8988T (cell line): ENCODE measurements around the gene CATSPERB.
"Not testable (repeated sequence)": the region's sequence is repeated elsewhere in the genome, so short reads cannot be mapped to it uniquely, and the experiment has no call there.

Experiments used
- DNase-seq: peaks from one replicate; pipeline ENCODE4 v3.0.0; 2011

CATSPERB gene

DNA sequence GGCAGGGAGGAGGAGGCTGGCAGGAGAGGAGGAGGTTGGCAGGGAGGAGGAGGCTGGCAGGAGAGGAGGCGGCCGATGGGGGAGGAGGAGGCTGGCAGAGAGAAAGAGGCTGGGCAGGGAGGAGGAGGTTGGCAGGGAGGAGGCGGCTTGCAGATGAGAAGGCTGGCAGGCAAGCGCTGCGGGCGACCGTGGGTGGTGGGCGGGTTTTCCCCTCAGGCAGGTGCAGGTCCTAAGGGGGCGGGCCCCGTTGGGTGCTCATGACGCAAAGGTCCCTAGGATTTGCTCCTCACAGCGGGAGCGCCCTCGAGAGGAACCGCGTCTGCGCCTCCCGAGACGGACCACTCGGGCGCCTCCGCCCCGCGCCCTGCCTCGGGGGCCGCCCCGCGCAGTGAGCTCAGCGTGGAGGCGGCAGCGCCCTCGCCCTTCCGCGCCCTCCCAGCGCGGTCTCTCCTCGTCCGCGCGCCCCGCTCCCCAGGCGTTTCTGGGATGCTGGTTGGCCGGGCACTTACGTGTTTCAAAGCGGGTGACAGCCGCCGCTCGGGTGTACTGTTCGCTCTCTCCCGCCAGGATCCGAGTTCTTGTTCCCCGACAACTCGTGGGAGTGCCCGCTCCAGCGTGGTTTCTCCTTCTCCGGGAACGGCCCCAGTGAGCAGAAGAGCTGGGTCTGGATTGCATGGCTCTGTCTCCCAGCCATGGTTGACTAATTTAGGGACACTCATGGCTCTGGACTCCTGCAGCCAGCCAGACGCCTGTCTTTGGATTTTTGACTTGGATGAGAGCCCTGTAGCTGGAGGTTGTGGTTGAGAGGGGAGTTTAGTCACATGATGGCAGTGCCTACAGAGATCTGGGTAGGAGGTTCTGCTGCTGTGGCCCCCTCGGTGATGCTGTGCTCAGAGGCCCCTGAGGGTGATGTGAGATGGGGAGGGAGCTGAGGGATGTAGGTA lies 157.7 kb downstream of the CATSPERB start:
- peak; percentile 45 for DNase-seq

DNA sequence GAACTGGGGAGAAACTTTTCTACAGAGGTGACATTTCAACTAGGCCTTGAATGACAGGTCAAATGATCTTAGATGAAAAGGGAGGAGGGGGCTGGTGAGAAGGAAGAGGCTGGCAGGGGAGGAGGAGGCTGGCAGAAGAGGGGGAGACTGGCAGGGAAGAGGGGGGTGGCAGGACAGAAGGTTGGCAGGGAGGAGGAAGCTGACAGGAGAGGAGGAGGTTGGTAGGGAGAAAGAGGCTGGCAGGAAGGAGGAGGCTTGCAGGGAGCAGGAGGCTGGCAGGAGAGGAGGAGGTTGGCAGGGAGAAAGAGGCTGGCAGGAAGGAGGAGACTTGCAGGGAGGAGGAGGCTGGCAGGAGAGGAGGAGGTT lies 158.4 kb downstream of the CATSPERB start:
- DNase-seq = no peak

DNA sequence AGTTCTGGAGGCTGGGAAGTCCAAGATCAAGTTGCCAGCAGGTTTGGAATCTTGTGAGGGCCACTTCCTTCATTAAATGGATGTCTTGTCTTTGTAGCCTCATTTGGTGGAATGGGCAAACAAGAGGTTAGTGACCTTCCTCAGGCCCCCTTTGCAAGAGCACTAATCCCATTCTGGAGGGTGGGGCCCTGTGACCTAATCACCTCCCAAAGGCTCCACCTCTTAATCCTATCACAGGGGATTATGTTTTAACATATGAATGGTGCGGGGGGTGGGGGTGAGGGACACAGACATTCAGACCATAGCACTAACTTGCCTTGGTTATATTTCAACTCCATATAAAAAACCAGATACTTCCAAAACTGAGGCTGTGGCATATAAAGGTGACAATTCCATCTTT lies 161.9 kb downstream of the CATSPERB start:
- DNase-seq = no peak

DNA sequence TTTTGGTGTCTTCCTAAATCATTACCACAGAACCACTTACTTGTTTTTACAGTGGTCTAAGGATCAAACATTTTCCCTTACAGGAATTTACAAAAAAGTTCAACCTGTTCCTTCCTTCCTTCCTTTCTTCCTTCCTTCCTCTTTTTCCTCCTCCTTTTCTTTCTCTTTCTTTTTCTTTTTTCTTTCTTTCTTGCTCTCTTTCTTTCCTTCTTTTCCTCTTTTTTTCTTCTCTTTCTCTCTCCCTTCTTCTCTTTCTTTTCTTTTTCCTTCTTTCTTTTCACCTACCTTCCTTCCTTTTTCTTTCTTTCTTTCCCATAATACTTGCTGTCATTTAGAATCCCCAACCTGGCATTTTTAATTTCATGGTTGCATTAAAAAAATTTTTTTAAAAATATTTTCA lies 162.6 kb downstream of the CATSPERB start:
- no peak for DNase-seq

DNA sequence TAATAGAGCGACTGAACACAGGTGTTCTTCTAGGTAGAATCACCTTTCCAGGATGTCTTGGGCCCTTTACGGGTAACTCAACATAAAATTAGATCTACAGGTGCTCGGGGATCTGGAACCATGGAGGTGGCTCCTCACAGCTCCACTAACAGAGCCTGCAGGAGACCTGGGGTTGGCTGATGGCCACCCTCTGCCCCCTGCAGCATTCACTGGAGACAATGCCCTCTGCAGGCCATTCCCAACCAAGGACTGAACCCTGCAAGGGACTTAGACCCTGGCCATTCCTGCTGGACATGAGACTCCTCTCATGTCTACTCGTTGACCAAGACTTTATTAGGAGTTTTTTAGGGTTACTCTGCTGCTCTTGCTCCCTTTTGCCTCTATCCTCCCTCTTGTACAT lies 163.3 kb downstream of the CATSPERB start:
- DNase-seq = no peak

DNA sequence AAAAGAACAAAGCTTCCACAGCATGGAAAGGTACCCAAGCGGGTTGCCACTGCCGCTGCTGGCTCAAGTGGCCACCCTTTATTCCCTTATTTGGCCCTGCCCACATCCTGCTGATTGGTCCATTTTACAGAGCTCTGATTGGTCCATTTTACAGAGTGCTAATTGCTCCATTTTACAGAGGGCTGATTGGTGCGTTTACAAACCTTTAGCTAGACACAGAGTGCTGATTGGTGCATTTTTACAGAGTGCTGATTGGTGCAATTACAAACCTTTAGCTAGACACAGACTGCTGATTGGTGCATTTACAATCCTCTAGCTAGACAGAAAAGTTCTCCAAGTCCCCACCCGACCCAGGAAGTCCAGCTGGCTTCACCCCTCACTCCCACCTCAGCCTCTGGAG lies 164.1 kb downstream of the CATSPERB start:
- not testable (repeated sequence) for DNase-seq

DNA sequence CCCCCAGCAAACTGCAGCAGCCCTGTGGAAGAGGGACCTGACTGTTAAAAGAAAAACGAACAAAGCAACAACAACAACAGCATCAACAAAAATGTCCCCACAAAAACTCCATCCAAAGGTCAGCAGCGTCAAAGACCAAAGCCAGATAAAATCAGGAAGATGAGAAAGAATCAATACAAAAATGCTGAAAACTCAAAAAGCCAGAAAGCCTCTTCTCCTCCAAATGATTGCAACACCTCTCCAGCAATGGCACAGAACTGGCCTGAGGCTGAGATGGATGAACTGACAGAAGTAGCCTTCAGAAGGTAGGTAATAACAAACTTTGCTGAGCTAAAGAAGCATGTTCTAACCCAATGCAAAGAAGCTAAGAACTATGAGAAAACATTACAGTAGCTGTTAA lies 176.4 kb downstream of the CATSPERB start:
- no peak for DNase-seq

DNA sequence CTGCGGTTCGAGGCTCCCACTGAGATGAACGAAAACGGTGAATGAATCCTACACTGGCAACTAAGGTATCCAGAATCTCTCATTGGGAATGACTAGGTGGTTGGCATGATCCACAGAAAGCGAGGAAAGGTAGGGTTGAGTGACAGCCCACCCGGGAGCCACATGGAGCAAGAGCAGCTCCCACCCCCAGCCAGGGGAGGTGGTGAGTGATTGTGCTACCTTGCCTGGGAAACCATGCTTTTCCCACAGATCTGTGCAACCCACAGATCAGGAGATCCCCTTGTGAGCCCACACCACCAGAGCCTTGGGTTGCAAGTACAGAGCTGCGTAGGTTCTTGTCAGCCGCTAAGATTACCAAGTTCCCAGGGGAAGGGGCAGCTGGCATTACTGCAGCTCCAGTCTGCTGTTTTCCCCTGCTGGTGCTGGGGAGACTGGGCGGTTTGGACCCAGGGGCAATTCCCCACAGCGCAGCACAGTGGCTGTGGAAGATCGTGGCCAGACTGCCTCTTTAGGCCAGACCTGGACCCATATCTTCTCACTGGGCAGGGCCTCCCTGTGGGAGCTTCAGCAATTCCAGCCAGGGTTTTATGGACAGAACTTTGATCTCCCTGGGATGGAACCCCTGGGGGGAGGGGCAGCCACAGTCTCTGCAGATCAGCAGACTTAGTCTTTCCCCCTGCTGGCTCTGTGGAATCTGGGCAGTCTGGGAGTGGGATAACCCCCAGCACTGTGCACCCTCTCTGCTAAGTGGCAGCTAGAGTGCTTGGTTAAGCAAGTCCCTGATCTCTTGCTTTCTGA lies 177.2 kb downstream of the CATSPERB start:
- no peak for DNase-seq

DNA sequence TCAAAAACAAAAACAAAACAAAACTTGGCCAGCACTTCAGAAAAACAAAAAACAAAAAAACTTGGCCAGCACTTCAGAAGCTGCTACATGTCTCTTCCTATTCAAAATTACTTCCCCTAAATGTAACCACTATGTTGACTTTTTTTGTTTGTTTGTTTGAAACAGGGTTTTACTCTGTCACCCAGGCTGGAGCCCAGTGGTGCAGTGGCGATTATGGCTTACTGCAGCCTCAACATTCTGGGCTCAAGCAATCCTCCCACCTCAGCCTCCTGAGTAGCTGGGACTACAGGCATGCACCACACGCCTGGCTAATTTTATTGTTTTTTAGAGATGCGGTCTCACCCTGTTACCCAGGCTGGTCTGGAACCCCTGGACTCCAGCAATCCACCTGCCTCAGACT lies 183.8 kb downstream of the CATSPERB start:
- DNase-seq = no peak

DNA sequence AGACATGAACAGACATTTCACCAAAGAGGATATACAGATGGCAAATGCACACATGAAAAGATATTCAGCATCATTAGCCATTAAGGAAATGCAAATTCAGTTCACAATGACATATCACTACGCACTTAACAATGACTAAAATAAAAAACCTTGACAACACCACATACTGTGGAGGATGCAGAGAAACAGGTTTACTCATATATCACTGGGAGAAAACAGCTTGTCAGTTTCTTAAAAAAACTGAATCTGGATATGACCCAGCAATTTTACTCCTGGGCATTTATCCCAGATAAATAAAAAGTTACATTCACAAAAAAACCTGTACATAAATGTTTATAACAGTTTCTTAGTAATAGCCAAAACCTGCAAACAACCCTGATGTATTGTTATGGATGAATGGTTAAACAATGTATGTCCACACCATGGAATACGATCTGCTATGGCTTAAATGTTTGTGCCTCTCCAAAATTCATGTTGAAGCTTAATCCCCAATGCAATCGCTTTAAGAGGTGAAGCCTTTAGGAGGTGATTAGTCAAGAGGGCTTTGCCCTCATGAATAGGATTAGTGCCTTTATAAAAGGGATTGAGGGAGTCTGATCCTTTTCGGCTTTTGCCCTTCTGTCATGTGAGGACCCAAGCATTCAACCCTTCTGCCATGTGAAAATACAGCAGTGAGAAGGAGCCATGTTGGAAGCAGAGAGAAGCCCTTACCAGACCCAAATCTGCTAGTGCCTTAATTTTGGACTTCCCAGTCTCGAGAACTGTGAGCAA lies 185.8 kb downstream of the CATSPERB start:
- no peak for DNase-seq

DNA sequence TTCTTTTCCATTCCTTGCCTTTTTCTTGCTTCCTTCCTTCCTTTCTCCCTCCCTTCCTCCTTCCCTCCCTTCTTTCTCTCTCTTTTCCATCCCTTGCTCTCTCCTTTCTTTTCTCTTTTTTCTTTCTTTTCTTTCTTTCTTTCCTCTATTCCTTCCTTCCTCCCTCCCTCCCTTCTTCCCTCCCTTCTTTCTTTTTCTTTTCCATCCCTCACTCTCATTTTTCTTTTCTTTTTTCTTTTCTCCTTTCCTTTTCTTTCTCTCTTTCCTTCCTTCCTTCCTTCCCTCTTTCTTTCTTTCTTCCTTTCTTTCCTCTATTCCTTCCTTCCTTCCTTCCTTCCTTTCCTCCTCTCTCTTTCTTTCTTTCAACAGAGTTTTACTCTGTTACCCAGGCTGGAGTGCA lies 186.7 kb downstream of the CATSPERB start:
- DNase-seq = no peak

DNA sequence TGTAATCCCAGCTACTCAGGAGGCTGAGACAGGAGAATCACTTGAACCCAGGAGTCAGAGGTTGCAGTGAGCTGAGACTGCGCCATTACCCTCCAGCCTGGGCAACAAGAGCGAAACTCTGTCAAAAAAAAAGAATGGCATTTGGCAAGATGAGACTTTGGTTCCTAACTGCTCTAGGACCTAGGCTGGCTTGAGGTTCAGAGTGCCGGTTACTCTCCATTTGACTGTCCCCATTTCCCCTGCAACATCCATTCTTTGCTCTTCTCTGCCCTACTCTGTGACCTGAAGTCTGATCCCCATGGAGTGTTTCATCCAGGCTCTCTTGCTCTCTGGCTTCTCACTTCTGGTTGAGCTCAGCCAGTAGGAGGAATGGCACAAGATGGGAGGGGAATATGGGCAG lies 195.6 kb downstream of the CATSPERB start:
- DNase-seq = no peak

DNA sequence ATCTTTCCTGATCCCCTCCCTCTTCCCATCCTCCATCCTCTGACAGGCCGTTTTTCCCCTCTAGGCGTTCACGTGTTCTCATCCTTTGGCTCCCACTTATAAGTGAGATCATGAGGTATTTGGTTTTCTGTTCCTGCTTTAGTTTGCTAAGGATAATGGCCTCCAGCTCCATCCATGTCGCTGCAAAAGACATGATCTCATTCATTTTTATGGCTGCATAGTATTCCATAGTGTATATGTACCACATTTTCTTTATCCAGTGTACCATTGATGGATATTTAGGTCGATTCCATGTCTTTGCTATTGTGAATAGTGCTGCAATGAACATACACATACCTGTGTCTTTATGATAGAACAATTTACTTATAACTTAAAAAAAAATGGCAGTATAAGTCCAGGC lies 197.8 kb downstream of the CATSPERB start:
- not testable (repeated sequence) for DNase-seq

DNA sequence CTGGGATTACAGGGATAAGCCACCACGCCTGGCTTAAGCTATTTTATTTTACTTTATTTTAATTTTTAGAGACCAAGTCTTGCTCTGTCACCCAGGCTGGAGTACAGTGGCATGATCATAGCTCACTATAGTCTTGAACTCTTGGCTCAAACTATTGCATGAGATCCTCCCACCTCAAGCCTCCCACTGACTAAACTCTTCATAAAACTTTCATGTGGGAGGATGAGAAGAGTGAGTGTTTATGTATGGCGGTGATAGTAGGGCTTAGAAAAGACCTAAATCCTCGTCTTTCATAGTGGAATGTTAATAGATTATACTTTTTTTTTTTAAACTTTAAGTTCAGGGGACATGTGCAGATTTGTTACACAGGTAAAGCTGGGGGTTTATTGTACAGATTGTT lies 198.3 kb downstream of the CATSPERB start:
- DNase-seq = no peak
